A549 (cell line): ENCODE results near the gene SRC. TPM values are rescaled to one million over a fixed set of nuclear protein-coding genes. Genes with fewer than 3 reads are reported as not detected.

Experiments used
- ATAC-seq, 2 experiments: fragments of 200-7000 bp in 1 of 2; fragments of >200 bp in 1 of 2; cut with Nextera tagmentation in 1 of 2; cut with Tn5 transposase in 1 of 2; 3 replicates each; pipeline versions ENCODE4 v1.8.0 to v1.9.1; 2018 to 2020; ENCODE audit warnings: mild to moderate bottlenecking in 1 of 2, moderate library complexity in 1 of 2
- CTCF ChIA-PET: fragments of 300-600 bp; sonication (Branson Sonifier 250); formaldehyde crosslinking; extraction: SDS; loops from one replicate; lab custom pipeline; 2021; ENCODE audit warnings: antibody characterized with exemption, inconsistent platforms; lab: Yijun Ruan, JAX
- POLR2A ChIA-PET: fragments of 350-600 bp; formaldehyde crosslinking; extraction: SDS; loops from one replicate; lab custom pipeline; 2021; ENCODE audit warnings: antibody characterized with exemption, inconsistent platforms; lab: Yijun Ruan, JAX
- DNase-seq, 2 experiments: peaks; one replicate each; pipeline versions ENCODE4 v3.0.0 to v3.0.0-alpha.2; 2011 to 2016; ENCODE audit warnings: low read depth in 1 of 2, low spot score in 1 of 2
- FAIRE-seq: peaks from 2 replicates; lab custom pipeline; 2011; peaks lifted over from hg19 to GRCh38; lab: Jason Lieb, UNC
- H3K27ac ChIP-seq, 2 experiments: fragments of >200 bp; sonication (Bioruptor Twin); formaldehyde crosslinking; 3 replicates each; pipeline ENCODE4 v1.5.1; 2016 to 2017
- H3K4me1 ChIP-seq: fragments of >200 bp; sonication (Bioruptor Twin); formaldehyde crosslinking; 3 replicates; pipeline ENCODE4 v1.6.1; 2016
- H3K4me2 ChIP-seq: fragments of >200 bp; sonication (Bioruptor Twin); formaldehyde crosslinking; 3 replicates; pipeline ENCODE4 v1.6.1; 2016
- H3K4me3 ChIP-seq: fragments of >200 bp; sonication (Bioruptor Twin); formaldehyde crosslinking; 3 replicates; pipeline ENCODE4 v1.5.1; 2016
- H3K9me3 ChIP-seq: fragments of >200 bp; sonication (Bioruptor Twin); formaldehyde crosslinking; 3 replicates; pipeline ENCODE4 v1.6.1; 2016
- CEBPB ChIP-seq, 2 experiments: fragments of >200 bp in 1 of 2; sonication (Bioruptor Twin) in 1 of 2; formaldehyde crosslinking in 1 of 2; IDR thresholded peaks; 2 replicates each; pipeline ENCODE4 v1.6.1; 2012 to 2016
- EHMT2 ChIP-seq: fragments of 200-600 bp; sonication (generic); IDR thresholded peaks from 2 replicates; pipeline ENCODE4 v1.6.1; 2016; ENCODE audit warnings: antibody characterized with exemption, low read depth, mild to moderate bottlenecking, moderate library complexity
- FOSL2 ChIP-seq, 2 experiments: fragments of 450-650 bp in 1 of 2; fragments of >200 bp in 1 of 2; sonication (Bioruptor Twin) in 1 of 2; formaldehyde crosslinking; IDR thresholded peaks; 2 replicates each; pipeline versions ENCODE4 v1.5.0 to v1.6.1; 2016 to 2020; ENCODE audit warnings: mild to moderate bottlenecking in 1 of 2, moderate library complexity in 1 of 2
- FOXS1 ChIP-seq: fragments of 250-450 bp; sonication (Bioruptor Pico); IDR thresholded peaks from 2 replicates; pipeline ENCODE4 v1.5.0; 2020; ENCODE audit warnings: mild to moderate bottlenecking, moderate library complexity
- GATA3 ChIP-seq: IDR thresholded peaks from 2 replicates; pipeline ENCODE4 v1.6.1; 2012; ENCODE audit warnings: borderline replicate concordance
- HDAC2 ChIP-seq: fragments of 200-600 bp; sonication (generic); IDR thresholded peaks from 2 replicates; pipeline ENCODE4 v1.6.1; 2016
- HOXA7 ChIP-seq: fragments of 250-450 bp; sonication (Bioruptor Pico); IDR thresholded peaks from 2 replicates; pipeline ENCODE4 v1.5.0; 2020; ENCODE audit warnings: mild to moderate bottlenecking, moderate library complexity
- HOXB13 ChIP-seq: fragments of 250-450 bp; sonication (Bioruptor Pico); IDR thresholded peaks from 2 replicates; pipeline ENCODE4 v1.5.0; 2020; ENCODE audit warnings: low read depth, mild to moderate bottlenecking, moderate library complexity
- HOXB5 ChIP-seq: fragments of 250-450 bp; sonication (Bioruptor Pico); IDR thresholded peaks from 2 replicates; pipeline ENCODE4 v1.5.0; 2020; ENCODE audit warnings: mild to moderate bottlenecking, moderate library complexity
- JUN ChIP-seq, 2 experiments: fragments of >200 bp; sonication (Bioruptor Twin); formaldehyde crosslinking; IDR thresholded peaks; 2 replicates in 1 of 2; 3 replicates in 1 of 2; pipeline ENCODE4 v1.6.1; 2016 to 2017
- KDM1A ChIP-seq: fragments of 200-600 bp; sonication (generic); IDR thresholded peaks from 2 replicates; pipeline ENCODE4 v1.6.1; 2016; ENCODE audit warnings: low read depth, mild to moderate bottlenecking
- MAX ChIP-seq: IDR thresholded peaks from 2 replicates; pipeline ENCODE4 v1.6.1; 2012
- MAZ ChIP-seq: fragments of 150-350 bp; IDR thresholded peaks from 2 replicates; pipeline ENCODE4 v1.6.1; 2014; ENCODE audit warnings: antibody characterized with exemption, low read depth, low read length, borderline replicate concordance
- NFE2L2 ChIP-seq: fragments of 150-350 bp; conservative IDR thresholded peaks from 2 replicates; pipeline ENCODE4 v1.6.1; 2014; ENCODE audit warnings: low read length
- NR3C1 ChIP-seq: fragments of >200 bp; sonication (Bioruptor Twin); formaldehyde crosslinking; IDR thresholded peaks from 3 replicates; pipeline ENCODE4 v1.6.1; 2017
- RCOR1 ChIP-seq: fragments of 150-350 bp; IDR thresholded peaks from 2 replicates; pipeline ENCODE4 v1.6.1; 2014; ENCODE audit warnings: antibody characterized with exemption, low read length, low read depth
- TFCP2L1 ChIP-seq: fragments of 250-450 bp; sonication (Bioruptor Pico); IDR thresholded peaks from 2 replicates; pipeline ENCODE4 v1.5.0; 2021; ENCODE audit warnings: mild to moderate bottlenecking
- ZNF302 ChIP-seq: fragments of 250-450 bp; sonication (Bioruptor Pico); IDR thresholded peaks from 2 replicates; pipeline ENCODE4 v1.9.0; 2021; ENCODE audit warnings: inconsistent platforms, mild to moderate bottlenecking, moderate library complexity
- WGBS: methylation state at CpG from one replicate; pipeline ENCODE4 v1.1.6; 2017; ENCODE audit errors: missing lambda C conversion rate; 5-methylcytosine and 5-hydroxymethylcytosine counted together
- polyA plus RNA-seq, 4 experiments: library from polyadenylated mRNA; depleted of rRNA in 3 of 4; stranded (reverse); fragments of >200 nt; fragmentation: RNase III in 1 of 4; extraction: RNeasy Plus Mini Kit Qiagen cat#74134 plus additional on column Dnase treatment in 1 of 4; gene quantifications; 2 replicates in 3 of 4; 3 replicates in 1 of 4; pipeline ENCODE4 v1.2.3, GENCODE V29; 2011 to 2017
- TF ChIP-seq, protein P1 (sequence below): fragments of 250-450 bp; sonication (Bioruptor Pico); IDR thresholded peaks from 2 replicates; pipeline ENCODE4 v1.5.0; 2021; ENCODE audit warnings: mild to moderate bottlenecking, moderate library complexity, borderline replicate concordance
- TF ChIP-seq, protein P2 (sequence below): fragments of 450-650 bp; IDR thresholded peaks from 2 replicates; pipeline ENCODE4 v1.6.1; 2014; ENCODE audit warnings: antibody characterized with exemption
- TF ChIP-seq, protein P3 (sequence below): fragments of >200 bp; sonication (Bioruptor Twin); formaldehyde crosslinking; IDR thresholded peaks from 2 replicates; pipeline ENCODE4 v1.6.1; 2016

Gene SRC
- polyA plus RNA-seq, 2 of the 4 experiments (the other 2 are of a cell fraction) = 139 to 154 TPM

DNA sequence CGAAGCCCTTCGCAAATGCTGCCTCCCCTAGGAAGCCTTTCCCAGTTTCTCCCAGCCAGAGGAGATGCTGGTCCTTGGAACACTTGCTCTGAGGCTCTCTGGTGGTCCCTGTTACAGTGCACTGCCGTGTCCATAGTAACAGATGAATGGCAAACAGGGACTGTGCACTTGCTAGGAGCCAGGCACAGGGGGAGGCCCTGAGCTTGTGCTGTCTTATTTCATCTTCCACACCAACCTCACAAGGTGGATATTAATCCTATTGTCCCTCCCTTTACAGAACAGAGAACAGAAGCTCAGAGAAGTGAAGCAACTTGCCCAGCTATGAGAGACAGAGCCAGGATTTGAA is 19.0 kb downstream of the SRC start:
- POLR2A ChIA-PET = no interaction called here

GRCh38 chr20:37365760-37366638 is 20.1 kb downstream of the SRC start:
- H3K4me2 ChIP-seq = no peak overlapping the region
- H3K27ac ChIP-seq = no peak overlapping the region
- no peak for ATAC-seq
- ChIA-PET CTCF (interaction anchor here (0.6 to 4.3 kb wide), 5 partner anchors 12 to 986 kb away, joined by 3 to 15 read pairs (median 3); no protein-coding TSS in a partner anchor), POLR2A (no interaction called here)
- FAIRE-seq = no peak
- no peaks in the 10 kb centered on the region for H3K9me3 ChIP-seq
- no peak overlapping the region for H3K4me3 ChIP-seq
- peaks cover 17% of the 10 kb centered on the region for H3K4me1 ChIP-seq
- no peak for DNase-seq
- WGBS = 94% methylated on average over 6 of the region's 6 CpGs
- TF ChIP-seq, protein P1, sequence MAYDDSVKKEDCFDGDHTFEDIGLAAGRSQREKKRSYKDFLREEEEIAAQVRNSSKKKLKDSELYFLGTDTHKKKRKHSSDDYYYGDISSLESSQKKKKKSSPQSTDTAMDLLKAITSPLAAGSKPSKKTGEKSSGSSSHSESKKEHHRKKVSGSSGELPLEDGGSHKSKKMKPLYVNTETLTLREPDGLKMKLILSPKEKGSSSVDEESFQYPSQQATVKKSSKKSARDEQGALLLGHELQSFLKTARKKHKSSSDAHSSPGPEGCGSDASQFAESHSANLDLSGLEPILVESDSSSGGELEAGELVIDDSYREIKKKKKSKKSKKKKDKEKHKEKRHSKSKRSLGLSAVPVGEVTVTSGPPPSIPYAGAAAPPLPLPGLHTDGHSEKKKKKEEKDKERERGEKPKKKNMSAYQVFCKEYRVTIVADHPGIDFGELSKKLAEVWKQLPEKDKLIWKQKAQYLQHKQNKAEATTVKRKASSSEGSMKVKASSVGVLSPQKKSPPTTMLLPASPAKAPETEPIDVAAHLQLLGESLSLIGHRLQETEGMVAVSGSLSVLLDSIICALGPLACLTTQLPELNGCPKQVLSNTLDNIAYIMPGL = no peak
- TF ChIP-seq HOXA7 = no peak
- peak; percentile 47; the same call in 1 of the 2 replicates for TF ChIP-seq HDAC2
- TF ChIP-seq, protein P2, sequence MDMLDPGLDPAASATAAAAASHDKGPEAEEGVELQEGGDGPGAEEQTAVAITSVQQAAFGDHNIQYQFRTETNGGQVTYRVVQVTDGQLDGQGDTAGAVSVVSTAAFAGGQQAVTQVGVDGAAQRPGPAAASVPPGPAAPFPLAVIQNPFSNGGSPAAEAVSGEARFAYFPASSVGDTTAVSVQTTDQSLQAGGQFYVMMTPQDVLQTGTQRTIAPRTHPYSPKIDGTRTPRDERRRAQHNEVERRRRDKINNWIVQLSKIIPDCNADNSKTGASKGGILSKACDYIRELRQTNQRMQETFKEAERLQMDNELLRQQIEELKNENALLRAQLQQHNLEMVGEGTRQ = no peak
- no peak for TF ChIP-seq FOXS1 (CRISPR knock-in tag)
- TF ChIP-seq NFE2L2 = no peak
- TF ChIP-seq KDM1A = peak; percentile 92

More for the DNA sequence above, 19.0 kb downstream of the SRC start:
- TF ChIP-seq TFCP2L1 (CRISPR knock-in tag) = no peak
- no peak for TF ChIP-seq EHMT2
- no peak for TF ChIP-seq MAX
- TF ChIP-seq, protein P1 = no peak
- Histone ChIP-seq H3K27ac (peak overlapping the region in 1 of 2 experiments; percentile 38; a peak in 3 of 6 replicates), H3K9me3 (no peaks in the 10 kb centered on the region), H3K4me1 (0 out of 3 replicates have a peak, but pooled peaks cover 9% of the 10 kb centered on the region), H3K4me3 (no peak overlapping the region), H3K4me2 (no peak overlapping the region)
- CTCF ChIA-PET = interaction anchor here (0.6 to 4.3 kb wide), 9 partner anchors 9 to 172 kb away, joined by 3 to 15 read pairs (median 3); no protein-coding TSS in a partner anchor
- 81% methylated on average over 3 of the region's 3 CpGs for WGBS
- DNase-seq (peak in 1 of 2 experiments; percentile 63), FAIRE-seq (no peak), ATAC-seq (peak; percentile 67 to 75; a peak in 5 of 6 replicates)

- 84% methylated on average over 2 of the region's 2 CpGs for WGBS
- Histone ChIP-seq H3K4me2 (no peak overlapping the region), H3K9me3 (no peaks in the 10 kb centered on the region), H3K4me3 (no peak overlapping the region), H3K4me1 (peaks cover 24% of the 10 kb centered on the region), H3K27ac (no peak overlapping the region)
- FAIRE-seq (no peak), DNase-seq (no peak), ATAC-seq (no peak)
- POLR2A ChIA-PET = no interaction called here
- CTCF ChIA-PET = interaction anchor here (0.6 kb wide), 1 partner anchor 944 kb away, joined by 5 read pairs; no protein-coding TSS in a partner anchor
- no peak for TF ChIP-seq FOSL2 (IDR thresholded peaks at IDR 0.05)
- no peak for TF ChIP-seq FOSL2 (CRISPR knock-in tag; IDR thresholded peaks at IDR 0.05)
- TF ChIP-seq HOXB13 (CRISPR knock-in tag) = no peak
- no peak for TF ChIP-seq NR3C1
- no peak for TF ChIP-seq FOXS1 (CRISPR knock-in tag)
- no peak for TF ChIP-seq RCOR1
- no peak for TF ChIP-seq MAZ
- no peak for TF ChIP-seq HOXA7
- TF ChIP-seq JUN (IDR thresholded peaks at IDR 0.05) = no peak
- TF ChIP-seq, protein P2 = no peak
- TF ChIP-seq ZNF302 = no peak
- TF ChIP-seq, protein P1 = no peak
- TF ChIP-seq, protein P3, sequence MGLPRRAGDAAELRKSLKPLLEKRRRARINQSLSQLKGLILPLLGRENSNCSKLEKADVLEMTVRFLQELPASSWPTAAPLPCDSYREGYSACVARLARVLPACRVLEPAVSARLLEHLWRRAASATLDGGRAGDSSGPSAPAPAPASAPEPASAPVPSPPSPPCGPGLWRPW = no peak
- no peak for TF ChIP-seq EHMT2
- TF ChIP-seq HOXB5 = no peak
- no peak for TF ChIP-seq GATA3
- TF ChIP-seq CEBPB (IDR thresholded peaks at IDR 0.05) = no peak
- no peak for TF ChIP-seq NFE2L2
These were observed 20.8 kb downstream of the SRC start for GRCh38 chr20:37366743-37367142.
